Osteoblast (primary cell): ENCODE results near the gene ARIH2. TPM values are rescaled to one million over a fixed set of nuclear protein-coding genes. Genes with fewer than 3 reads are reported as not detected.
A peak's percentile ranks its signal among the peaks of the same experiment; 100 is the strongest.

ENCODE experiments used
- DNase-seq: peaks from one replicate; pipeline ENCODE4 v3.0.0; 2011; ENCODE audit warnings: low spot score, mixed read lengths; ENCODE audit not compliant: insufficient read length; ENCODE audit errors: missing footprints
- H2AFZ ChIP-seq: 2 replicates; pipeline ENCODE4 v1.6.0; 2011; ENCODE audit warnings: mild to moderate bottlenecking, low read length
- H3K27ac ChIP-seq: 2 replicates; pipeline ENCODE4 v1.5.1; 2011; ENCODE audit warnings: mild to moderate bottlenecking, low read depth, low read length, moderate library complexity
- H3K27me3 ChIP-seq: 2 replicates; pipeline ENCODE4 v1.6.0; 2012; ENCODE audit warnings: mild to moderate bottlenecking, control low read depth, inconsistent platforms, low read length, moderate library complexity; ENCODE audit not compliant: insufficient read depth
- H3K36me3 ChIP-seq: 2 replicates; pipeline ENCODE4 v1.5.1; 2011; ENCODE audit warnings: mild to moderate bottlenecking, low read length, control low read depth, moderate library complexity; ENCODE audit not compliant: insufficient read depth
- H3K4me1 ChIP-seq: 2 replicates; pipeline ENCODE4 v1.5.1; 2011; ENCODE audit warnings: mild to moderate bottlenecking, low read length, control low read depth, moderate library complexity; ENCODE audit not compliant: insufficient read depth
- H3K4me2 ChIP-seq: 2 replicates; pipeline ENCODE4 v1.6.0; 2011; ENCODE audit warnings: mild to moderate bottlenecking, low read length; ENCODE audit not compliant: insufficient read depth
- H3K4me3 ChIP-seq: fragments of 200-600 bp; sonication (generic); 3 replicates; pipeline ENCODE4 v1.5.1; 2012; ENCODE audit warnings: mild to moderate bottlenecking, low read length, inconsistent platforms; ENCODE audit not compliant: insufficient read depth
- H3K79me2 ChIP-seq: 2 replicates; pipeline ENCODE4 v1.6.0; 2012; ENCODE audit warnings: mild to moderate bottlenecking, low read length, control low read depth, inconsistent platforms; ENCODE audit not compliant: insufficient read depth
- H3K9me3 ChIP-seq: 2 replicates; pipeline ENCODE4 v1.5.1; 2011; ENCODE audit warnings: low read depth, low read length, control low read depth
- H4K20me1 ChIP-seq: 2 replicates; pipeline ENCODE4 v1.6.0; 2012; ENCODE audit warnings: mild to moderate bottlenecking, low read length, control low read depth; ENCODE audit not compliant: insufficient read depth
- CTCF ChIP-seq: IDR thresholded peaks from 2 replicates; pipeline ENCODE4 v1.5.1; 2011; ENCODE audit warnings: mild to moderate bottlenecking, low read depth, low read length, moderate library complexity; ENCODE audit errors: extremely low read depth
- total RNA-seq: library from RNA; depleted of rRNA; stranded (reverse); fragments of >200 nt; gene quantifications from 2 replicates; pipeline ENCODE4 v1.2.3, GENCODE V29; 2012

ARIH2 gene
- total RNA-seq, 1 donor: 69.1 TPM

- Histone ChIP-seq H3K79me2 (peaks cover 96% of the 10 kb centered on the region), H3K9me3 (no peaks in the 10 kb centered on the region), H3K27ac (peak overlapping the region; percentile 9), H3K4me1 (peaks cover 32% of the 10 kb centered on the region), H2AFZ (no peak overlapping the region), H3K36me3 (peaks cover 36% of the 10 kb centered on the region), H3K4me3 (no peak overlapping the region), H3K27me3 (no peaks in the 10 kb centered on the region), H4K20me1 (peaks cover 52% of the 10 kb centered on the region), H3K4me2 (peak overlapping the region; percentile 5)
- TF ChIP-seq CTCF: no peak
- DNase-seq: peak; percentile 68
These were observed 10.0 kb downstream of the ARIH2 start for GRCh38 chr3:48928679-48929078.

GRCh38 chr3:48929358-48930035 lies 10.9 kb downstream of the ARIH2 start:
- Histone ChIP-seq H3K79me2 (peaks cover 97% of the 10 kb centered on the region), H3K4me3 (no peak overlapping the region), H3K36me3 (peaks cover 38% of the 10 kb centered on the region), H3K4me2 (no peak overlapping the region), H2AFZ (no peak overlapping the region), H3K9me3 (no peaks in the 10 kb centered on the region), H3K4me1 (peaks cover 32% of the 10 kb centered on the region), H3K27me3 (no peaks in the 10 kb centered on the region), H3K27ac (no peak overlapping the region), H4K20me1 (peaks cover 47% of the 10 kb centered on the region)
- no peak for DNase-seq
- no peak for TF ChIP-seq CTCF

- Histone ChIP-seq H3K9me3 (no peaks in the 10 kb centered on the region), H3K36me3 (peaks cover 44% of the 10 kb centered on the region), H2AFZ (no peak overlapping the region), H4K20me1 (peaks cover 55% of the 10 kb centered on the region), H3K4me1 (peaks cover 32% of the 10 kb centered on the region), H3K4me2 (no peak overlapping the region), H3K27ac (no peak overlapping the region), H3K79me2 (peaks cover 100% of the 10 kb centered on the region), H3K4me3 (no peak overlapping the region), H3K27me3 (no peaks in the 10 kb centered on the region)
- no peak for DNase-seq
- TF ChIP-seq CTCF: no peak
These were observed 11.9 kb downstream of the ARIH2 start for GRCh38 chr3:48930590-48930989.

GRCh38 chr3:48931944-48932580 lies 13.4 kb downstream of the ARIH2 start:
- Histone ChIP-seq H3K27ac (no peak overlapping the region), H3K9me3 (no peaks in the 10 kb centered on the region), H3K27me3 (no peaks in the 10 kb centered on the region), H2AFZ (no peak overlapping the region), H3K79me2 (peaks cover 97% of the 10 kb centered on the region), H3K4me2 (no peak overlapping the region), H3K4me1 (peaks cover 26% of the 10 kb centered on the region), H3K36me3 (peaks cover 41% of the 10 kb centered on the region), H4K20me1 (peaks cover 49% of the 10 kb centered on the region), H3K4me3 (no peak overlapping the region)
- no peak for TF ChIP-seq CTCF
- DNase-seq: no peak
